K562 (cell line): ENCODE results near the gene SLC4A2. TPM values are rescaled to one million over a fixed set of nuclear protein-coding genes. Genes with fewer than 3 reads are reported as not detected.
A peak's percentile ranks its signal among the peaks of the same experiment; 100 is the strongest.

Experiments
- CXXC5 ChIP-seq: fragments of 250-450 bp; sonication (Bioruptor Pico); IDR thresholded peaks from 2 replicates; pipeline ENCODE4 v1.8.0; 2022; ENCODE audit warnings: inconsistent platforms, mild to moderate bottlenecking, moderate library complexity
- HLTF ChIP-seq: fragments of 450-650 bp; IDR thresholded peaks from 2 replicates; pipeline ENCODE4 v1.6.1; 2016
- L3MBTL2 ChIP-seq: fragments of 450-650 bp; IDR thresholded peaks from 2 replicates; pipeline ENCODE4 v1.6.1; 2016; ENCODE audit warnings: mild to moderate bottlenecking, moderate library complexity
- NFE2 ChIP-seq: IDR thresholded peaks from 2 replicates; pipeline ENCODE4 v1.6.1; 2014; ENCODE audit warnings: antibody characterized with exemption, low read depth
- RNF2 ChIP-seq: sonication (generic); IDR thresholded peaks from 2 replicates; pipeline ENCODE4 v1.6.1; 2016
- WHSC1 ChIP-seq: IDR thresholded peaks from one replicate; pipeline ENCODE4 v1.6.1; 2012; ENCODE audit warnings: low read length, control low read depth, inconsistent platforms
- polyA plus RNA-seq, 8 experiments: library from polyadenylated mRNA; depleted of rRNA in 4 of 8; stranded (reverse) in 5 of 8; unstranded in 3 of 8; fragments of >200 nt; fragmentation: Nextera tagmentation in 2 of 8; fragmentation: Illumina TruSeq in 1 of 8; extraction: Ambion mirVana in 2 of 8; extraction: Trizol in 1 of 8; gene quantifications; 2 replicates each; pipeline versions ENCODE4 v1.2.1 to v1.2.3, GENCODE V29; 2011 to 2014; ENCODE audit warnings: inconsistent platforms in 1 of 8, missing spikeins in 1 of 8
- total RNA-seq, 7 experiments: library from RNA; depleted of rRNA in 6 of 7; stranded (reverse); fragments of >200 nt in 6 of 7; fragmentation: Illumina TruSeq in 2 of 7; extraction: Trizol in 2 of 7; gene quantifications; 2 replicates each; pipeline versions ENCODE4 v1.2.1 to v1.2.3, GENCODE V29; 2011 to 2021; ENCODE audit warnings: low replicate concordance in 1 of 7
- TF ChIP-seq, protein P1 (sequence below), 2 experiments: fragments of 450-650 bp; IDR thresholded peaks; 2 replicates each; pipeline ENCODE4 v1.6.1; 2016; ENCODE audit warnings: mild to moderate bottlenecking in 2 of 2, borderline replicate concordance in 1 of 2, low read depth in 1 of 2, moderate library complexity in 1 of 2
- TF ChIP-seq, protein P2 (sequence below): IDR thresholded peaks from 3 replicates; pipeline ENCODE4 v1.6.1; 2011; ENCODE audit warnings: borderline replicate concordance, mild to moderate bottlenecking, moderate library complexity; ENCODE audit not compliant: insufficient read length; ENCODE audit errors: extremely low read depth
- TF ChIP-seq, protein P3 (sequence below): sonication (generic); formaldehyde crosslinking; IDR thresholded peaks from 2 replicates; pipeline ENCODE4 v1.8.0; 2023; ENCODE audit warnings: missing genetic modification reagents, mild to moderate bottlenecking, borderline replicate concordance

SLC4A2 gene
- total and polyA plus RNA-seq, 9 of the 15 experiments (the other 6 are each of a cell fraction or from before 2014, with no cell fraction given) = 11.4 to 375 (median 130) TPM

DNA sequence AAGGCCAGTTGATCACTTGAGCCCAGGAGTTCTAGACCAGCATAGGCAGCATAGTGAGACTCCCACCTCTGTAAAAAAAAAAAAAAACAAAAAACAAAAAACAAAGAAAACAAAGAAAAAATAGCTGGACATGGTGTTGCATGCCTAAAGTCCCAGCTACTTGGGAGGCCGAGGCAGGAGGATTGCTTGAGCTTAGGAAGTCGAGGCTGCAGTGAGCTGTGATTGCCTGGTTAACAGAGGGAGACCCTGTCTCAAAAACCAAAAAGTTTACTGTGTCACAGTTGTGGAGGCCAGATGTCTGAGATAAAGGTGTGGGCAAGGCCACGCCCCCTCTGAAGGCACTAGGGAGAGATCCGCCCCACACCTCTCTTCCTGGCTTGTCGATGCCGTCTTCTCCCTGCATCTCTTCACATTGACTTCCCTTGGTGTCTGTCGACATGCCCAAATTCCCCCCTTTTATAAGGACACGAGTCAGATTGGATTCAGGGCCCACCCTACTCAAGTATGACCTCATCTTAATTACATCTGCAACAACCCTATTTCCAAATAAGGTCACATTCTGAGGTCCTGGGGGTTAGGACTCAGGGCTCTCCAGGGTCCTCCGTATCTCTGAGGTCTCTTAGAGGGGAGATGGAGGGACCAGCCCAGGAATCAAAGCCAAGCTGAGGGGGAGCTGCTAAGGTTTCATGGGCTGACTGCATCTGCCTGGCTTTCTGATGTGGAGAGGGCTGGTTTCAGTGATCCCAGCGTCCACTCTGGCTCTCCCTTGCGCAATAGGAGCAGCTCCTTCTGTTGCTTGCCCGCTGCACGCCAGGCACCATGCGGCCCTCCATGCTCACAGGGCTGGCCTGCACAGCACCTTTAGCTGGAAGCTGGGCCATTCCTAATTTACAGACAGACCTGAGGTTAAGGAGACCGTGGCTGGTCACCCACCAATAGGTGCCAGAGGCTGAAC lies 50.0 kb downstream of the SLC4A2 start (continued):
- TF ChIP-seq, protein P1, sequence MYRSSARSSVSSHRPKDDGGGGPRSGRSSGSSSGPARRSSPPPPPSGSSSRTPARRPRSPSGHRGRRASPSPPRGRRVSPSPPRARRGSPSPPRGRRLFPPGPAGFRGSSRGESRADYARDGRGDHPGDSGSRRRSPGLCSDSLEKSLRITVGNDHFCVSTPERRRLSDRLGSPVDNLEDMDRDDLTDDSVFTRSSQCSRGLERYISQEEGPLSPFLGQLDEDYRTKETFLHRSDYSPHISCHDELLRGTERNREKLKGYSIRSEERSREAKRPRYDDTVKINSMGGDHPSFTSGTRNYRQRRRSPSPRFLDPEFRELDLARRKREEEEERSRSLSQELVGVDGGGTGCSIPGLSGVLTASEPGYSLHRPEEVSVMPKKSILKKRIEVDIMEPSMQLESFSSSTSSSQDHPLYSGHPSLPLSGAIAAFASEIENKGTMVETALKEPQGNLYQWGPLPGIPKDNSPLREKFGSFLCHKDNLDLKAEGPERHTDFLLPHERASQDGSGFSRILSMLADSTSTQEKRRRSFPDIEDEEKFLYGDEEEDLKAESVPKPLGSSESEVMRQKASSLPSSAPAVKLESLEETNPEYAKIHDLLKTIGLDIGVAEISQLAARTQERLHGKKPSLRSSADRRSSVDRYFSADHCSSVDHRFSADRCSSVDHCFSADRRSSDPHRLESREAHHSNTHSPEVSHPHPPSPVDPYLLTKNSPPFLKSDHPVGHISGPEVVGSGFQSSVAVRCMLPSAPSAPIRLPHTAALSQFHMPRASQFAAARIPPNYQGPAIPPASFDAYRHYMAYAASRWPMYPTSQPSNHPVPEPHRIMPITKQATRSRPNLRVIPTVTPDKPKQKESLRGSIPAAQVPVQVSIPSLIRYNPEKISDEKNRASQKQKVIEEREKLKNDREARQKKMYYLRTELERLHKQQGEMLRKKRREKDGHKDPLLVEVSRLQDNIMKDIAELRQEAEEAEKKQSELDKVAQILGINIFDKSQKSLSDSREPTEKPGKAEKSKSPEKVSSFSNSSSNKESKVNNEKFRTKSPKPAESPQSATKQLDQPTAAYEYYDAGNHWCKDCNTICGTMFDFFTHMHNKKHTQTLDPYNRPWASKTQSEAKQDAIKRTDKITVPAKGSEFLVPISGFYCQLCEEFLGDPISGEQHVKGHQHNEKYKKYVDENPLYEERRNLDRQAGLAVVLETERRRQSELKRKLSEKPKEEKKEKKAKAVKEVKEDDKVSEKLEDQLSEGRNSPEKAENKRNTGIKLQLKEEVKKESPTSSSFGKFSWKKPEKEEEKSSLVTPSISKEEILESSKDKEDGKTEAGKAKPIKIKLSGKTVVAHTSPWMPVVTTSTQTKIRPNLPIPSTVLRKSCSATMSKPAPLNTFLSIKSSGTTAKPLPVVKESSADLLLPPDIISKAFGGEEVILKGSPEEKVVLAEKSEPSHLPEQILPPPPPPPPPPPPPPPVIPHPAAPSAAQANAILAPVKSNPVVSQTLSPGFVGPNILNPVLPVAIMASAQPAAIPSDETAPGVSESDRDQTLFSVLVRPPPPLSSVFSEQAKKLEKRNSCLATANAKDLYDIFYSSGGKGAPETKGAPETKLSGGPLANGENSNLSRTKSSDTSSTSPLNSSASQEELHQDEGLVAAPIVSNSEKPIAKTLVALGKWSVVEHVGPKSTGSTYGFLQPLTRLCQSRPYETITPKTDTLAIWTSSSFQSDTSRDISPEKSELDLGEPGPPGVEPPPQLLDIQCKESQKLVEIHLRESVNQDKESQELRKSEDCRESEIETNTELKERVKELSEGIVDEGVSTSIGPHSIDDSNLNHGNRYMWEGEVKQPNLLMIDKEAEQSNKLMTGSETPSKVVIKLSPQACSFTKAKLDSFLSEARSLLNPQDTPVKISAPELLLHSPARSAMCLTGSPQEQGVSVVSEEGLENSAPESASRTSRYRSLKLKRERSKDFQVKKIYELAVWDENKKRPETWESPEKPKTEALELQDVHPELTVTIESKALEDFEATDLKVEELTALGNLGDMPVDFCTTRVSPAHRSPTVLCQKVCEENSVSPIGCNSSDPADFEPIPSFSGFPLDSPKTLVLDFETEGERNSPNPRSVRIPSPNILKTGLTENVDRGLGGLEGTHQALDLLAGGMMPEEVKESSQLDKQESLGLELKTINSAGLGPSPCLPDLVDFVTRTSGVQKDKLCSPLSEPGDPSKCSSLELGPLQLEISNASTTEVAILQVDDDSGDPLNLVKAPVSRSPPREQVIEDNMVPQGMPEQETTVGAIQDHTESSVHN (IDR thresholded peaks at IDR 0.05; ENCODE audit: borderline replicate concordance in 1 of 2, low read depth in 1 of 2) = no peak
- no peak for TF ChIP-seq RNF2
- TF ChIP-seq WHSC1 = no peak
- TF ChIP-seq CXXC5 (CRISPR knock-in tag) = 0 out of 2 replicates have a peak, but pooled peaks have one; percentile 25
- TF ChIP-seq, protein P2, sequence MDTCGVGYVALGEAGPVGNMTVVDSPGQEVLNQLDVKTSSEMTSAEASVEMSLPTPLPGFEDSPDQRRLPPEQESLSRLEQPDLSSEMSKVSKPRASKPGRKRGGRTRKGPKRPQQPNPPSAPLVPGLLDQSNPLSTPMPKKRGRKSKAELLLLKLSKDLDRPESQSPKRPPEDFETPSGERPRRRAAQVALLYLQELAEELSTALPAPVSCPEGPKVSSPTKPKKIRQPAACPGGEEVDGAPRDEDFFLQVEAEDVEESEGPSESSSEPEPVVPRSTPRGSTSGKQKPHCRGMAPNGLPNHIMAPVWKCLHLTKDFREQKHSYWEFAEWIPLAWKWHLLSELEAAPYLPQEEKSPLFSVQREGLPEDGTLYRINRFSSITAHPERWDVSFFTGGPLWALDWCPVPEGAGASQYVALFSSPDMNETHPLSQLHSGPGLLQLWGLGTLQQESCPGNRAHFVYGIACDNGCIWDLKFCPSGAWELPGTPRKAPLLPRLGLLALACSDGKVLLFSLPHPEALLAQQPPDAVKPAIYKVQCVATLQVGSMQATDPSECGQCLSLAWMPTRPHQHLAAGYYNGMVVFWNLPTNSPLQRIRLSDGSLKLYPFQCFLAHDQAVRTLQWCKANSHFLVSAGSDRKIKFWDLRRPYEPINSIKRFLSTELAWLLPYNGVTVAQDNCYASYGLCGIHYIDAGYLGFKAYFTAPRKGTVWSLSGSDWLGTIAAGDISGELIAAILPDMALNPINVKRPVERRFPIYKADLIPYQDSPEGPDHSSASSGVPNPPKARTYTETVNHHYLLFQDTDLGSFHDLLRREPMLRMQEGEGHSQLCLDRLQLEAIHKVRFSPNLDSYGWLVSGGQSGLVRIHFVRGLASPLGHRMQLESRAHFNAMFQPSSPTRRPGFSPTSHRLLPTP = no peak
- TF ChIP-seq HLTF = peak; percentile 80; the same call in 1 of the 2 replicates
- TF ChIP-seq, protein P3, sequence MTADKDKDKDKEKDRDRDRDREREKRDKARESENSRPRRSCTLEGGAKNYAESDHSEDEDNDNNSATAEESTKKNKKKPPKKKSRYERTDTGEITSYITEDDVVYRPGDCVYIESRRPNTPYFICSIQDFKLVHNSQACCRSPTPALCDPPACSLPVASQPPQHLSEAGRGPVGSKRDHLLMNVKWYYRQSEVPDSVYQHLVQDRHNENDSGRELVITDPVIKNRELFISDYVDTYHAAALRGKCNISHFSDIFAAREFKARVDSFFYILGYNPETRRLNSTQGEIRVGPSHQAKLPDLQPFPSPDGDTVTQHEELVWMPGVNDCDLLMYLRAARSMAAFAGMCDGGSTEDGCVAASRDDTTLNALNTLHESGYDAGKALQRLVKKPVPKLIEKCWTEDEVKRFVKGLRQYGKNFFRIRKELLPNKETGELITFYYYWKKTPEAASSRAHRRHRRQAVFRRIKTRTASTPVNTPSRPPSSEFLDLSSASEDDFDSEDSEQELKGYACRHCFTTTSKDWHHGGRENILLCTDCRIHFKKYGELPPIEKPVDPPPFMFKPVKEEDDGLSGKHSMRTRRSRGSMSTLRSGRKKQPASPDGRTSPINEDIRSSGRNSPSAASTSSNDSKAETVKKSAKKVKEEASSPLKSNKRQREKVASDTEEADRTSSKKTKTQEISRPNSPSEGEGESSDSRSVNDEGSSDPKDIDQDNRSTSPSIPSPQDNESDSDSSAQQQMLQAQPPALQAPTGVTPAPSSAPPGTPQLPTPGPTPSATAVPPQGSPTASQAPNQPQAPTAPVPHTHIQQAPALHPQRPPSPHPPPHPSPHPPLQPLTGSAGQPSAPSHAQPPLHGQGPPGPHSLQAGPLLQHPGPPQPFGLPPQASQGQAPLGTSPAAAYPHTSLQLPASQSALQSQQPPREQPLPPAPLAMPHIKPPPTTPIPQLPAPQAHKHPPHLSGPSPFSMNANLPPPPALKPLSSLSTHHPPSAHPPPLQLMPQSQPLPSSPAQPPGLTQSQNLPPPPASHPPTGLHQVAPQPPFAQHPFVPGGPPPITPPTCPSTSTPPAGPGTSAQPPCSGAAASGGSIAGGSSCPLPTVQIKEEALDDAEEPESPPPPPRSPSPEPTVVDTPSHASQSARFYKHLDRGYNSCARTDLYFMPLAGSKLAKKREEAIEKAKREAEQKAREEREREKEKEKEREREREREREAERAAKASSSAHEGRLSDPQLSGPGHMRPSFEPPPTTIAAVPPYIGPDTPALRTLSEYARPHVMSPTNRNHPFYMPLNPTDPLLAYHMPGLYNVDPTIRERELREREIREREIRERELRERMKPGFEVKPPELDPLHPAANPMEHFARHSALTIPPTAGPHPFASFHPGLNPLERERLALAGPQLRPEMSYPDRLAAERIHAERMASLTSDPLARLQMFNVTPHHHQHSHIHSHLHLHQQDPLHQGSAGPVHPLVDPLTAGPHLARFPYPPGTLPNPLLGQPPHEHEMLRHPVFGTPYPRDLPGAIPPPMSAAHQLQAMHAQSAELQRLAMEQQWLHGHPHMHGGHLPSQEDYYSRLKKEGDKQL (CRISPR knock-in tag) = no peak
- TF ChIP-seq L3MBTL2 = peak; percentile 15; the same call in 1 of the 2 replicates
- peak; percentile 32; the same call in 1 of the 2 replicates for TF ChIP-seq NFE2
